Posterior cingulate gyrus (tissue), 11 donors: Measurements from ENCODE around the gene GOLGA6L10.
"Not testable (repeated sequence)": the region's sequence is repeated elsewhere in the genome, so short reads cannot be mapped to it uniquely, and the experiment has no call there.

Source experiments
- DNase-seq, 10 donors: peaks; one replicate each; pipeline versions ENCODE4 v3.0.0 to v3.0.0-alpha.2; 2020 to 2021; ENCODE audit warnings: mixed read lengths in 3 of 10
- intact Hi-C: fragments of 100-400 bp; cut with DNase I; formaldehyde crosslinking; loops from one replicate; pipeline ENCODE4 v1.15.1; 2023

GOLGA6L10 gene

DNA sequence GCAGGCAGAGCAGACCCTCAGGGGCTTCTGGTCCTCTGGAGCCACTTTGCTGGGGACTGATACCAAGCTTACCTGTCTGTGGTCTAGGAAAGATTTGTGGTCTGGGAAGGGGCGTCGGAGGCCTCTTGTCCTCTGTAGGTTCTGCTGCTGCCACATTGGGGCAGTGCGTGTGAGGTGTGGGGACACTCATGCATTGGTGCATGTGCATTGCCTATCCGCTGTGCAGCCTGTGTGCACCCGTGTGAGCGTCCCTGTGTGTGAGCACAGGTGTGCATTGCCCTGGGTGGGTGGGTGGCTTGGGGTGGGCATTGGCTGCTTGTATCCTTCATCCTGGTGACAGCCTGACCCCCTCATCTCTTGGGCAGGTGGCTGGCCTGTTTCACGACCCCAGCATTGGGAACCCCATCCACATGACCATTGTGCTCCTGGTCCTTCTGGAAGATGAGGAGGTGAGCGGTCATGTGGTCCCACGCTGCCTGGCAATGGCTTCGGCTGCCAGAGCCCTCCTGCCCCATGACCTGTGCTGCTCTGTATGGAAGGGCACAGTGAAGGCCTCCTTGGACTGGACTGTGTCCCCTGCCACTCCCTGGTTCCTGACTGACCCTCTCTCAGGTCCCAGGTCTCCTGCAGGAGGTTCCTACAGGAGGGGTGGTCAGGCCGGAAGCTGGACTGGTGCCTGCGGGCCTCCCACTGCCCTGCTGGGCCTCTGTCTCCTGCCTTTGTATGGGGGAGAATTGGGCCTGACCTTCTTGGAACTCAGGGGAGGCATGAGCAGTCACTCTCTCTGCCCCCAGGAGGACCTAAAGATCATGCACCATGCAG, 45.1 kb downstream of the GOLGA6L10 start:
- DNase-seq = no peak
- intact Hi-C loops = no loop called here

- DNase-seq = no peak
These were observed 47.8 kb downstream of the GOLGA6L10 start for GRCh38 chr15:82301296-82302016.

GRCh38 chr15:82300883-82301282, 48.4 kb downstream of the GOLGA6L10 start:
- intact Hi-C loops = no loop called here
- DNase-seq = no peak

More at GRCh38 chr15:82301296-82302016, 47.8 kb downstream of the GOLGA6L10 start:
- intact Hi-C loops = no loop called here

DNA sequence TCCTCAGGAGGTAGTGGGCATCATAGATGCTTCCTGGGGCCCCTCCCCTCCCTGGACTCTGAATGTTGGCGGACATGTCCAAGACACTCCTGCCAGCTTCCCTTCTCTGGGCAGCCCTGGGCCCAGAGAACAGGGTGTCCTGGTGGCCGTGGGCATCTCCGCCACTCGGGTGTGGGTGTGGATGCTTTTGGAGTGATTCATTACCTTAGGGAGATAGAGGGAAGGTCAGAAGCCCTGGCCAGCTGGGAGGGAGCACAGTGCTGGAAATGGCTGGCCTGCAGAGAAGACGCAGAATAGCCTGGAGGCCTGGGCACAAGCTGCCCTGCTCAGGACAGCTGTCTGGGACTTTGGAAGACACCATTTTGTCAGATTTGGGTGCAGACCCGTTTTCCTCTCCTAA, 48.9 kb downstream of the GOLGA6L10 start:
- intact Hi-C loops = not testable (repeated sequence)

GRCh38 chr15:82299511-82299914, 49.8 kb downstream of the GOLGA6L10 start:
- DNase-seq, intact Hi-C loops: not testable (repeated sequence)

More for the DNA sequence above, 48.9 kb downstream of the GOLGA6L10 start:
- not testable (repeated sequence) for DNase-seq

GRCh38 chr15:82298520-82298919, 50.8 kb downstream of the GOLGA6L10 start:
- DNase-seq = peak in 8 of 10 donors; percentile 27 to 93 (median 58)
- intact Hi-C loops = no loop called here

GRCh38 chr15:82298032-82298431, 51.2 kb downstream of the GOLGA6L10 start:
- intact Hi-C loops = no loop called here
- DNase-seq = no peak

DNA sequence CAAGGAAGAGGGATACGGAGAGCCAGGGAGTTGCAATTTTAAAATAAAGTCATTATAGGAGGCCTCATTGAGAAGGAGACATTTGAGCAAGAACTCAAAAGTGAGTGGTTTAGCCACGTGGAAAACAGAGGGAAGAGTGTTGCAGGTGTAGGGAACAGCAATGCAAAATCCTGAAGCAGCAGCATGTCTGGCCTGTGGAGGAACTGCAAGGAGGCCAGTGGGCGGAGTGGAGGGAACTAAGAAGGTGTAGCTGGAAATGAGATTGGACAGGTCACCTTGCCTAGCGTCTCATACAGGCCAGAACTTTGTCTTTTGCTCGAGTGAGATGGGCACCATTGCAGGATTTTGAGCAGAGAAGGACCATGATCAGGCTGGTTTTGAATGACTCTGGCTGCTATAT, 51.7 kb downstream of the GOLGA6L10 start:
- intact Hi-C loops = no loop called here
- no peak for DNase-seq

GRCh38 chr15:82294061-82294690, 55.1 kb downstream of the GOLGA6L10 start:
- intact Hi-C loops = no loop called here
- DNase-seq = no peak

DNA sequence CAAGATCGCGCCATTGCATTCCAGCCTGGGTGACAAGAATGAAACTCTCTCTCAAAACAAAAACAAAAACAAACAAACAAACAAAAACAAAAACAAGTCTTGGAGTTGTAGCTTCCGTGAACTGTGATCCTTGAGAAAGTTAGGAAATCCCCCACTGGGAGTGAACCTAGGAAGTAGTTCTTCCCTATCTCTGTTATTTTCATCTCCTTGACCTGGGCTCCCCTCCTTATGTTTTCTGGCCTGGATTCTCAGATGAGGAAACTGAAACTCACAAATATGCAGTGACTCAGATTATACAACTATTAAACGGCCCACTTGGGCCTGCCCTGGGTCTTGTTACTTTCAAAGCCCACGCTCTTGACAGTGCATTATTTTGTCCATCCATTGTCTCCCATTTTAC, 57.0 kb downstream of the GOLGA6L10 start:
- DNase-seq = no peak
- intact Hi-C loops = no loop called here
